ENCODE results near the gene CR2.

Gene CR2

DNA sequence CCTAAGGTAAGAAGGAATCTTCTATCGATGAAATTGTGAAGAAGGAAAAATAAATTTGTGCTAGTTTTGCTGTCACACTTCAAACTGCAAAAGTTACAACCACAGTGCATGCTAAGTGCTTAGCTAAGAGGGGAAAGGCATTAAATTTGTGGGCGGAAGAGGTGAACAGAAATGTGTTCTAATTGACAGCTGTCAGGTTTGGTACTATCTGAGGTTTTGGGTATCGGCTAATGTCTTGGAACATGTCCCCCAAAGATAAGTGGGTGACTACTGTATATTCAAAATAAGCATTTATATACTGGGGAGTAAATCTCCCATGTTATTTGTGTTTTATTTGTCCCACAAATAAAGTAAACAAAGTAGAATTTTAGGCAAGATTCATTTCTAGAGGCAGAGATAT is 49.8 kb downstream of the CR2 start:
- TF ChIP-seq, protein P1, sequence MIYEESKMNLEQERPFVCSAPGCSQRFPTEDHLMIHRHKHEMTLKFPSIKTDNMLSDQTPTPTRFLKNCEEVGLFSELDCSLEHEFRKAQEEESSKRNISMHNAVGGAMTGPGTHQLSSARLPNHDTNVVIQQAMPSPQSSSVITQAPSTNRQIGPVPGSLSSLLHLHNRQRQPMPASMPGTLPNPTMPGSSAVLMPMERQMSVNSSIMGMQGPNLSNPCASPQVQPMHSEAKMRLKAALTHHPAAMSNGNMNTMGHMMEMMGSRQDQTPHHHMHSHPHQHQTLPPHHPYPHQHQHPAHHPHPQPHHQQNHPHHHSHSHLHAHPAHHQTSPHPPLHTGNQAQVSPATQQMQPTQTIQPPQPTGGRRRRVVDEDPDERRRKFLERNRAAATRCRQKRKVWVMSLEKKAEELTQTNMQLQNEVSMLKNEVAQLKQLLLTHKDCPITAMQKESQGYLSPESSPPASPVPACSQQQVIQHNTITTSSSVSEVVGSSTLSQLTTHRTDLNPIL (CRISPR knock-in tag; IDR thresholded peaks at IDR 0.05; ENCODE audit: low read depth): no peak
- no peak for TF ChIP-seq TCF4 (CRISPR knock-in tag; IDR thresholded peaks at IDR 0.05; ENCODE audit: borderline replicate concordance)
- no peak for ATAC-seq

DNA sequence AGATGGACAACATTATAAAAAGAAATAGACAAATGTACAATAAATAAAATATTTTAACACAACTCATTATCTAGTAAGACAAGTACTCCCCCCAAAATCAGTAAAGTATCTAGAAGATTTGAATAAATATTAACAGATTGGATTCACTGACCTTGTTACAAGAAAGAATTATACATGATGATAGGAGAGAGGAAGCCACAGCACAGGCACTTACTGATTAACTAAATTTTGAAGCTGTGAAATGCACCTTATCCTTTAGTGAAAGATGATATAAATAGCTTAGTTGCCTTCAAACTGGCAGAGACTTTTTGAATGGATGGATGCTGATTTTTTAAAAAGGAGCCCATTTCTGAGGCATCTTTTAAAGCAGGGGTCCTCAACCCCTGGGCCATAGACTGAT is 50.3 kb downstream of the CR2 start:
- no peak for ATAC-seq
- no peak for TF ChIP-seq ESRRG (CRISPR knock-in tag; IDR thresholded peaks at IDR 0.05)
- no peak for TF ChIP-seq ZNF8 (CRISPR knock-in tag; IDR thresholded peaks at IDR 0.05)
- TF ChIP-seq, protein P1 (CRISPR knock-in tag; IDR thresholded peaks at IDR 0.05; ENCODE audit: low read depth): no peak
- TF ChIP-seq SNAI2 (CRISPR knock-in tag; IDR thresholded peaks at IDR 0.05): no peak
- TF ChIP-seq TOX (CRISPR knock-in tag; IDR thresholded peaks at IDR 0.05; ENCODE audit: borderline replicate concordance): no peak
- no peak for TF ChIP-seq CSDC2 (CRISPR knock-in tag; IDR thresholded peaks at IDR 0.05)
- TF ChIP-seq, protein P2, sequence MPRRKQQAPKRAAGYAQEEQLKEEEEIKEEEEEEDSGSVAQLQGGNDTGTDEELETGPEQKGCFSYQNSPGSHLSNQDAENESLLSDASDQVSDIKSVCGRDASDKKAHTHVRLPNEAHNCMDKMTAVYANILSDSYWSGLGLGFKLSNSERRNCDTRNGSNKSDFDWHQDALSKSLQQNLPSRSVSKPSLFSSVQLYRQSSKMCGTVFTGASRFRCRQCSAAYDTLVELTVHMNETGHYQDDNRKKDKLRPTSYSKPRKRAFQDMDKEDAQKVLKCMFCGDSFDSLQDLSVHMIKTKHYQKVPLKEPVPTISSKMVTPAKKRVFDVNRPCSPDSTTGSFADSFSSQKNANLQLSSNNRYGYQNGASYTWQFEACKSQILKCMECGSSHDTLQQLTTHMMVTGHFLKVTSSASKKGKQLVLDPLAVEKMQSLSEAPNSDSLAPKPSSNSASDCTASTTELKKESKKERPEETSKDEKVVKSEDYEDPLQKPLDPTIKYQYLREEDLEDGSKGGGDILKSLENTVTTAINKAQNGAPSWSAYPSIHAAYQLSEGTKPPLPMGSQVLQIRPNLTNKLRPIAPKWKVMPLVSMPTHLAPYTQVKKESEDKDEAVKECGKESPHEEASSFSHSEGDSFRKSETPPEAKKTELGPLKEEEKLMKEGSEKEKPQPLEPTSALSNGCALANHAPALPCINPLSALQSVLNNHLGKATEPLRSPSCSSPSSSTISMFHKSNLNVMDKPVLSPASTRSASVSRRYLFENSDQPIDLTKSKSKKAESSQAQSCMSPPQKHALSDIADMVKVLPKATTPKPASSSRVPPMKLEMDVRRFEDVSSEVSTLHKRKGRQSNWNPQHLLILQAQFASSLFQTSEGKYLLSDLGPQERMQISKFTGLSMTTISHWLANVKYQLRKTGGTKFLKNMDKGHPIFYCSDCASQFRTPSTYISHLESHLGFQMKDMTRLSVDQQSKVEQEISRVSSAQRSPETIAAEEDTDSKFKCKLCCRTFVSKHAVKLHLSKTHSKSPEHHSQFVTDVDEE (CRISPR knock-in tag; IDR thresholded peaks at IDR 0.05): no peak
- no peak for TF ChIP-seq RARB (CRISPR knock-in tag; IDR thresholded peaks at IDR 0.05)
- TF ChIP-seq ISL1 (CRISPR knock-in tag; IDR thresholded peaks at IDR 0.05): no peak
- TF ChIP-seq PPARA (CRISPR knock-in tag; IDR thresholded peaks at IDR 0.05; ENCODE audit: borderline replicate concordance): no peak
- no peak for TF ChIP-seq OSR1 (CRISPR knock-in tag; IDR thresholded peaks at IDR 0.05)
- TF ChIP-seq ZFP30 (CRISPR knock-in tag; IDR thresholded peaks at IDR 0.05): no peak
- TF ChIP-seq, protein P3, sequence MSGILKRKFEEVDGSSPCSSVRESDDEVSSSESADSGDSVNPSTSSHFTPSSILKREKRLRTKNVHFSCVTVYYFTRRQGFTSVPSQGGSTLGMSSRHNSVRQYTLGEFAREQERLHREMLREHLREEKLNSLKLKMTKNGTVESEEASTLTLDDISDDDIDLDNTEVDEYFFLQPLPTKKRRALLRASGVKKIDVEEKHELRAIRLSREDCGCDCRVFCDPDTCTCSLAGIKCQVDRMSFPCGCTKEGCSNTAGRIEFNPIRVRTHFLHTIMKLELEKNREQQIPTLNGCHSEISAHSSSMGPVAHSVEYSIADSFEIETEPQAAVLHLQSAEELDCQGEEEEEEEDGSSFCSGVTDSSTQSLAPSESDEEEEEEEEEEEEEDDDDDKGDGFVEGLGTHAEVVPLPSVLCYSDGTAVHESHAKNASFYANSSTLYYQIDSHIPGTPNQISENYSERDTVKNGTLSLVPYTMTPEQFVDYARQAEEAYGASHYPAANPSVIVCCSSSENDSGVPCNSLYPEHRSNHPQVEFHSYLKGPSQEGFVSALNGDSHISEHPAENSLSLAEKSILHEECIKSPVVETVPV (CRISPR knock-in tag; IDR thresholded peaks at IDR 0.05): no peak
- TF ChIP-seq BACH2 (CRISPR knock-in tag; IDR thresholded peaks at IDR 0.05; ENCODE audit: borderline replicate concordance): no peak
- TF ChIP-seq, protein P4, sequence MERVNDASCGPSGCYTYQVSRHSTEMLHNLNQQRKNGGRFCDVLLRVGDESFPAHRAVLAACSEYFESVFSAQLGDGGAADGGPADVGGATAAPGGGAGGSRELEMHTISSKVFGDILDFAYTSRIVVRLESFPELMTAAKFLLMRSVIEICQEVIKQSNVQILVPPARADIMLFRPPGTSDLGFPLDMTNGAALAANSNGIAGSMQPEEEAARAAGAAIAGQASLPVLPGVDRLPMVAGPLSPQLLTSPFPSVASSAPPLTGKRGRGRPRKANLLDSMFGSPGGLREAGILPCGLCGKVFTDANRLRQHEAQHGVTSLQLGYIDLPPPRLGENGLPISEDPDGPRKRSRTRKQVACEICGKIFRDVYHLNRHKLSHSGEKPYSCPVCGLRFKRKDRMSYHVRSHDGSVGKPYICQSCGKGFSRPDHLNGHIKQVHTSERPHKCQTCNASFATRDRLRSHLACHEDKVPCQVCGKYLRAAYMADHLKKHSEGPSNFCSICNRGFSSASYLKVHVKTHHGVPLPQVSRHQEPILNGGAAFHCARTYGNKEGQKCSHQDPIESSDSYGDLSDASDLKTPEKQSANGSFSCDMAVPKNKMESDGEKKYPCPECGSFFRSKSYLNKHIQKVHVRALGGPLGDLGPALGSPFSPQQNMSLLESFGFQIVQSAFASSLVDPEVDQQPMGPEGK (CRISPR knock-in tag; IDR thresholded peaks at IDR 0.05; ENCODE audit: borderline replicate concordance): no peak
- no peak for TF ChIP-seq ZFP3 (CRISPR knock-in tag; IDR thresholded peaks at IDR 0.05)
- TF ChIP-seq ZNF70 (CRISPR knock-in tag; IDR thresholded peaks at IDR 0.05): no peak
- TF ChIP-seq, protein P5, sequence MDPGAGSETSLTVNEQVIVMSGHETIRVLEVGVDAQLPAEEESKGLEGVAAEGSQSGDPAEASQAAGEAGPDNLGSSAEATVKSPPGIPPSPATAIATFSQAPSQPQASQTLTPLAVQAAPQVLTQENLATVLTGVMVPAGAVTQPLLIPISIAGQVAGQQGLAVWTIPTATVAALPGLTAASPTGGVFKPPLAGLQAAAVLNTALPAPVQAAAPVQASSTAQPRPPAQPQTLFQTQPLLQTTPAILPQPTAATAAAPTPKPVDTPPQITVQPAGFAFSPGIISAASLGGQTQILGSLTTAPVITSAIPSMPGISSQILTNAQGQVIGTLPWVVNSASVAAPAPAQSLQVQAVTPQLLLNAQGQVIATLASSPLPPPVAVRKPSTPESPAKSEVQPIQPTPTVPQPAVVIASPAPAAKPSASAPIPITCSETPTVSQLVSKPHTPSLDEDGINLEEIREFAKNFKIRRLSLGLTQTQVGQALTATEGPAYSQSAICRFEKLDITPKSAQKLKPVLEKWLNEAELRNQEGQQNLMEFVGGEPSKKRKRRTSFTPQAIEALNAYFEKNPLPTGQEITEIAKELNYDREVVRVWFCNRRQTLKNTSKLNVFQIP (CRISPR knock-in tag; IDR thresholded peaks at IDR 0.05; ENCODE audit: borderline replicate concordance, low read depth): no peak

DNA sequence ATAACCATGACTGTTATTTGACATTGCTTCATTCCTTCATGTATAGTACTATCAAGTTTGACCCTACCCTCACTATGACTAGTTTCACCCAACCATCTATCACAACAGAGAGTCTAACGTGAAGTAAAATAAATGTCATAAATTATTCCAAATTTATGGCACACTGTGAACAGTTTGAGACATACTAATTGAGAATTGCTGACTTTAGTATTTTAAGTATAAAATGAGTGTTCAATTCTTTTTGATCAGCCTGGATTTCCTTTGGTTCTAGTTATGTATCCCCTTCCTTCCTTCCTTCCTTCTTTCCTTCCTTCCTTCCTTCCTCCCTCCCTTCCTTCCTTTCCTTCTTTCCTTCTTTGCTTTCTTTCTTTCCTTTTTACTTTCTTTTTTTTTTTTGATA is 56.3 kb downstream of the CR2 start:
- TF ChIP-seq BACH2 (CRISPR knock-in tag; IDR thresholded peaks at IDR 0.05; ENCODE audit: borderline replicate concordance) (no peak), ZNF70 (CRISPR knock-in tag; IDR thresholded peaks at IDR 0.05) (no peak), ZNF8 (CRISPR knock-in tag; IDR thresholded peaks at IDR 0.05) (no peak), ZFP3 (CRISPR knock-in tag; IDR thresholded peaks at IDR 0.05) (no peak)
- TF ChIP-seq, protein P4 (CRISPR knock-in tag; IDR thresholded peaks at IDR 0.05; ENCODE audit: borderline replicate concordance): no peak
- ATAC-seq: no peak
